Measurements from ENCODE around the gene SLC10A6. TPM values are rescaled to one million over a fixed set of nuclear protein-coding genes. Genes with fewer than 3 reads are reported as not detected.

SLC10A6 gene
- total RNA-seq, 1 experiment from 2014 or later: 0.08 TPM

- Histone ChIP-seq H3K9me3 (replicated peaks) (no peaks in the 10 kb centered on the region), H3K27ac (no peak overlapping the region), H3K27me3 (replicated peaks) (no peaks in the 10 kb centered on the region), H3K4me3 (no peak overlapping the region), H3K36me3 (no peaks in the 10 kb centered on the region), H3K4me1 (replicated peaks) (peaks cover 13% of the 10 kb centered on the region)
- no peak for DNase-seq (ENCODE audit: low read depth in 1 of 2, low spot score in 2 of 2)
Observed at GRCh38 chr4:86835677-86836076, 13.5 kb downstream of the SLC10A6 start.

GRCh38 chr4:86834901-86835300, 14.3 kb downstream of the SLC10A6 start:
- H3K27me3 ChIP-seq (replicated peaks): no peaks in the 10 kb centered on the region
- no peak overlapping the region for H3K27ac ChIP-seq
- no peaks in the 10 kb centered on the region for H3K9me3 ChIP-seq (replicated peaks)
- H3K4me1 ChIP-seq (replicated peaks): peaks cover 16% of the 10 kb centered on the region
- H3K4me3 ChIP-seq: no peak overlapping the region
- no peaks in the 10 kb centered on the region for H3K36me3 ChIP-seq
- no peak for DNase-seq (ENCODE audit: low read depth in 1 of 2, low spot score in 2 of 2)

- Histone ChIP-seq H3K36me3 (no peaks in the 10 kb centered on the region), H3K4me1 (replicated peaks) (peaks cover 16% of the 10 kb centered on the region), H3K9me3 (replicated peaks) (no peaks in the 10 kb centered on the region), H3K27me3 (replicated peaks) (no peaks in the 10 kb centered on the region), H3K27ac (no peak overlapping the region), H3K4me3 (no peak overlapping the region)
- no peak for DNase-seq (ENCODE audit: low read depth in 1 of 2, low spot score in 2 of 2)
Observed at GRCh38 chr4:86833615-86834014, 15.6 kb downstream of the SLC10A6 start.

- H3K4me3 ChIP-seq: no peak overlapping the region
- no peaks in the 10 kb centered on the region for H3K27me3 ChIP-seq (replicated peaks)
- peak overlapping the region; percentile 65 for H3K27ac ChIP-seq
- no peaks in the 10 kb centered on the region for H3K9me3 ChIP-seq (replicated peaks)
- no peaks in the 10 kb centered on the region for H3K36me3 ChIP-seq
- peak; percentile 66 to 73 for DNase-seq (ENCODE audit: low read depth in 1 of 2, low spot score in 2 of 2)
- peaks cover 16% of the 10 kb centered on the region for H3K4me1 ChIP-seq (replicated peaks)
Observed at GRCh38 chr4:86831262-86832130, 17.7 kb downstream of the SLC10A6 start.

GRCh38 chr4:86825511-86825910, 23.7 kb downstream of the SLC10A6 start:
- Histone ChIP-seq H3K4me3 (no peak overlapping the region), H3K9me3 (replicated peaks) (no peaks in the 10 kb centered on the region), H3K36me3 (no peaks in the 10 kb centered on the region), H3K27me3 (replicated peaks) (no peaks in the 10 kb centered on the region), H3K4me1 (replicated peaks) (peaks cover 26% of the 10 kb centered on the region), H3K27ac (peak overlapping the region; percentile 36)
- peak; percentile 55 to 58 for DNase-seq (ENCODE audit: low read depth in 1 of 2, low spot score in 2 of 2)

- peak in 1 of 2 experiments; percentile 63 for DNase-seq (ENCODE audit: low read depth in 1 of 2, low spot score in 2 of 2)
- Histone ChIP-seq H3K27me3 (replicated peaks) (no peaks in the 10 kb centered on the region), H3K9me3 (replicated peaks) (0 out of 2 replicates have a peak, but pooled peaks cover 3% of the 10 kb centered on the region), H3K4me1 (replicated peaks) (peaks cover 42% of the 10 kb centered on the region), H3K36me3 (no peaks in the 10 kb centered on the region), H3K27ac (peak overlapping the region; percentile 75), H3K4me3 (no peak overlapping the region)
Observed at GRCh38 chr4:86822136-86822535, 27.0 kb downstream of the SLC10A6 start.

GRCh38 chr4:86821151-86821550, 28.0 kb downstream of the SLC10A6 start:
- no peak overlapping the region for H3K4me3 ChIP-seq
- no peak overlapping the region for H3K27ac ChIP-seq
- no peak for DNase-seq (ENCODE audit: low read depth in 1 of 2, low spot score in 2 of 2)

GRCh38 chr4:86819561-86819960, 29.6 kb downstream of the SLC10A6 start:
- H3K4me3 ChIP-seq: no peak overlapping the region
- H3K36me3 ChIP-seq: peaks cover 14% of the 10 kb centered on the region
- no peak for DNase-seq (ENCODE audit: low read depth in 1 of 2, low spot score in 2 of 2)
- peaks cover 31% of the 10 kb centered on the region for H3K4me1 ChIP-seq (replicated peaks)
- H3K27ac ChIP-seq: no peak overlapping the region
- no peaks in the 10 kb centered on the region for H3K27me3 ChIP-seq (replicated peaks)
- H3K9me3 ChIP-seq (replicated peaks): peaks cover 13% of the 10 kb centered on the region

More at GRCh38 chr4:86821151-86821550, 28.0 kb downstream of the SLC10A6 start:
- H3K36me3 ChIP-seq: peaks cover 2% of the 10 kb centered on the region; the same call in 1 of the 2 replicates
- H3K4me1 ChIP-seq (replicated peaks): peaks cover 44% of the 10 kb centered on the region
- no peaks in the 10 kb centered on the region for H3K27me3 ChIP-seq (replicated peaks)
- H3K9me3 ChIP-seq (replicated peaks): 0 out of 2 replicates have a peak, but pooled peaks cover 3% of the 10 kb centered on the region

GRCh38 chr4:86818841-86819240, 30.3 kb downstream of the SLC10A6 start:
- peaks cover 31% of the 10 kb centered on the region for H3K4me1 ChIP-seq (replicated peaks)
- H3K27ac ChIP-seq: peak overlapping the region; percentile 88
- no peak for DNase-seq (ENCODE audit: low read depth in 1 of 2, low spot score in 2 of 2)
- peaks cover 14% of the 10 kb centered on the region for H3K36me3 ChIP-seq
- no peaks in the 10 kb centered on the region for H3K27me3 ChIP-seq (replicated peaks)
- no peak overlapping the region for H3K4me3 ChIP-seq
- H3K9me3 ChIP-seq (replicated peaks): peaks cover 13% of the 10 kb centered on the region

- peak overlapping the region; percentile 88 for H3K27ac ChIP-seq
- peak; percentile 56 to 90 for DNase-seq (ENCODE audit: low read depth in 1 of 2, low spot score in 2 of 2)
- H3K9me3 ChIP-seq (replicated peaks): peaks cover 13% of the 10 kb centered on the region
- no peaks in the 10 kb centered on the region for H3K27me3 ChIP-seq (replicated peaks)
- H3K4me3 ChIP-seq: no peak overlapping the region
- peaks cover 31% of the 10 kb centered on the region for H3K4me1 ChIP-seq (replicated peaks)
- peaks cover 14% of the 10 kb centered on the region for H3K36me3 ChIP-seq
Observed at GRCh38 chr4:86818211-86818610, 31.0 kb downstream of the SLC10A6 start.

- H3K4me1 ChIP-seq (replicated peaks): peaks cover 22% of the 10 kb centered on the region
- peaks cover 14% of the 10 kb centered on the region for H3K36me3 ChIP-seq
- H3K9me3 ChIP-seq (replicated peaks): peaks cover 13% of the 10 kb centered on the region
- H3K27me3 ChIP-seq (replicated peaks): no peaks in the 10 kb centered on the region
- DNase-seq (ENCODE audit: low read depth in 1 of 2, low spot score in 2 of 2): no peak
- H3K27ac ChIP-seq: peak overlapping the region; percentile 88; the same call in 1 of the 2 replicates
- no peak overlapping the region for H3K4me3 ChIP-seq
Observed at GRCh38 chr4:86816501-86817273, 32.5 kb downstream of the SLC10A6 start.

GRCh38 chr4:86815653-86816052, 33.5 kb downstream of the SLC10A6 start:
- Histone ChIP-seq H3K27ac (no peak overlapping the region), H3K27me3 (replicated peaks) (no peaks in the 10 kb centered on the region), H3K36me3 (peaks cover 14% of the 10 kb centered on the region), H3K4me1 (replicated peaks) (peaks cover 21% of the 10 kb centered on the region), H3K4me3 (no peak overlapping the region), H3K9me3 (replicated peaks) (peaks cover 13% of the 10 kb centered on the region)
- DNase-seq (ENCODE audit: low read depth in 1 of 2, low spot score in 2 of 2): no peak

GRCh38 chr4:86810847-86811246, 38.3 kb downstream of the SLC10A6 start:
- Histone ChIP-seq H3K4me3 (no peak overlapping the region), H3K27ac (no peak overlapping the region), H3K9me3 (replicated peaks) (peaks cover 9% of the 10 kb centered on the region), H3K27me3 (replicated peaks) (no peaks in the 10 kb centered on the region), H3K36me3 (peaks cover 12% of the 10 kb centered on the region), H3K4me1 (replicated peaks) (no peaks in the 10 kb centered on the region)
- DNase-seq (ENCODE audit: low read depth in 1 of 2, low spot score in 2 of 2): no peak

GRCh38 chr4:86809809-86810208, 39.4 kb downstream of the SLC10A6 start:
- no peaks in the 10 kb centered on the region for H3K9me3 ChIP-seq (replicated peaks)
- H3K4me3 ChIP-seq: no peak overlapping the region
- DNase-seq (ENCODE audit: low read depth in 1 of 2, low spot score in 2 of 2): no peak
- H3K27me3 ChIP-seq (replicated peaks): no peaks in the 10 kb centered on the region
- no peaks in the 10 kb centered on the region for H3K4me1 ChIP-seq (replicated peaks)
- peaks cover 4% of the 10 kb centered on the region; the same call in 1 of the 2 replicates for H3K36me3 ChIP-seq
- no peak overlapping the region for H3K27ac ChIP-seq

Data from SJSA1 (cell line).